HCT116 (cell line): ENCODE results near the gene MEIOB. TPM values are rescaled to one million over a fixed set of nuclear protein-coding genes. Genes with fewer than 3 reads are reported as not detected.

Source experiments
- ATAC-seq: fragments of 200-7000 bp; cut with Tn5 transposase; 2 replicates; pipeline ENCODE4 v1.9.1; 2020; ENCODE audit warnings: mild to moderate bottlenecking, moderate library complexity
- BruUV-seq: library from RNA; stranded (reverse); fragments of 400-500 nt; replicated peaks from 2 replicates; lab custom pipeline; 2021; lab: Mats Ljungman, UMichigan
- CTCF ChIA-PET: fragments of 300-600 bp; sonication (Branson Sonifier 250); formaldehyde crosslinking; loops from one replicate; lab custom pipeline; 2021; ENCODE audit warnings: antibody characterized with exemption; lab: Charles Lee
- POLR2A ChIA-PET: fragments of 300-600, 350-600 bp; sonication (Branson Sonifier 250); formaldehyde crosslinking; loops from one replicate; lab custom pipeline; 2021; ENCODE audit warnings: antibody characterized with exemption; lab: Charles Lee
- RAD21 ChIA-PET, 2 experiments: fragments of 300-600 bp; sonication (Branson Sonifier 250); formaldehyde crosslinking; loops; one replicate each; lab custom pipeline; 2023; ENCODE audit warnings: low total read pairs in 2 of 2; ENCODE audit not compliant: uncharacterized antibody in 2 of 2, unreplicated experiment in 2 of 2, low non-redundant PET in 1 of 2; lab: Charles Lee
- DNase-seq: peaks from one replicate; pipeline ENCODE4 v3.0.0-alpha.2; 2010; ENCODE audit warnings: low read depth, low spot score
- H2AFZ ChIP-seq: fragments of 200-600 bp; shearing (Covaris generic), sonication (generic); 2 replicates; pipeline ENCODE4 v1.6.1; 2017; ENCODE audit warnings: low read depth, mixed run types, mixed read lengths, antibody characterized with exemption, low read length; ENCODE audit not compliant: poor library complexity, severe bottlenecking
- H3K27ac ChIP-seq: 2 replicates; pipeline ENCODE4 v1.5.1; 2012; ENCODE audit warnings: low read depth, low read length
- H3K27me3 ChIP-seq: fragments of 200-600 bp; sonication (generic); 2 replicates; pipeline ENCODE4 v1.6.1; 2016; ENCODE audit warnings: mixed run types, low read length, mixed read lengths; ENCODE audit not compliant: insufficient read depth
- H3K36me3 ChIP-seq, 2 experiments: fragments of 200-500 bp in 1 of 2; fragments of 200-600 bp in 1 of 2; sonication (Bioruptor generic) in 1 of 2; sonication (generic) in 1 of 2; 2 replicates each; pipeline versions ENCODE4 v1.5.1 to v1.6.1; 2014 to 2016; ENCODE audit warnings: low read length in 2 of 2, inconsistent platforms in 1 of 2, mixed read lengths in 1 of 2, mixed run types in 1 of 2; ENCODE audit not compliant: insufficient read depth in 2 of 2, control insufficient read depth in 1 of 2
- H3K4me1 ChIP-seq, 2 experiments: fragments of 200-600 bp in 1 of 2; sonication (generic) in 1 of 2; 2 replicates each; pipeline versions ENCODE4 v1.5.1 to v1.6.1; 2012 to 2017; ENCODE audit warnings: low read length in 2 of 2, inconsistent platforms in 1 of 2, mild to moderate bottlenecking in 1 of 2, mixed read lengths in 1 of 2, mixed run types in 1 of 2, moderate library complexity in 1 of 2; ENCODE audit not compliant: insufficient read depth in 2 of 2, control insufficient read depth in 1 of 2
- H3K4me2 ChIP-seq: fragments of 200-600 bp; sonication (generic); 2 replicates; pipeline ENCODE4 v1.6.1; 2017; ENCODE audit warnings: mixed run types, low read length, mixed read lengths
- H3K4me3 ChIP-seq, 2 experiments: fragments of 200-600 bp in 1 of 2; sonication (generic) in 1 of 2; replicated peaks in 1 of 2; 2 replicates each; pipeline ENCODE4 v1.5.1; 2011 to 2016; ENCODE audit warnings: low read length in 2 of 2, control low read depth in 1 of 2, low read depth in 1 of 2, mild to moderate bottlenecking in 1 of 2, mixed read lengths in 1 of 2, mixed run types in 1 of 2
- H3K79me2 ChIP-seq: fragments of 200-600 bp; sonication (generic); 2 replicates; pipeline ENCODE4 v1.6.1; 2017; ENCODE audit warnings: mild to moderate bottlenecking, mixed run types, low read length, moderate library complexity, mixed read lengths; ENCODE audit not compliant: insufficient read depth
- H3K9ac ChIP-seq: fragments of 200-600 bp; sonication (generic); 2 replicates; pipeline ENCODE4 v1.6.1; 2016; ENCODE audit warnings: low read length, mixed read lengths
- H3K9me2 ChIP-seq: fragments of 200-600 bp; sonication (generic), shearing (Covaris generic); 2 replicates; pipeline ENCODE4 v1.6.1; 2017; ENCODE audit warnings: mixed run types, mild to moderate bottlenecking, moderate library complexity; ENCODE audit not compliant: insufficient read depth
- H3K9me3 ChIP-seq, 2 experiments: fragments of 200-500 bp in 1 of 2; fragments of 200-600 bp in 1 of 2; sonication (Bioruptor generic) in 1 of 2; sonication (generic) in 1 of 2; 2 replicates each; pipeline ENCODE4 v1.6.1; 2014 to 2017; ENCODE audit warnings: low read length in 2 of 2, mixed read lengths in 2 of 2, inconsistent platforms in 1 of 2, low read depth in 1 of 2, mild to moderate bottlenecking in 1 of 2, mixed run types in 1 of 2, moderate library complexity in 1 of 2; ENCODE audit not compliant: control insufficient read depth in 1 of 2, insufficient read depth in 1 of 2
- H4K20me1 ChIP-seq: fragments of 200-600 bp; sonication (generic), shearing (Covaris generic); 2 replicates; pipeline ENCODE4 v1.6.1; 2017; ENCODE audit warnings: mixed run types, mild to moderate bottlenecking, moderate library complexity; ENCODE audit not compliant: insufficient read depth
- CEBPB ChIP-seq: IDR thresholded peaks from 2 replicates; pipeline ENCODE4 v1.6.1; 2012; ENCODE audit warnings: low read depth
- ELF1 ChIP-seq: IDR thresholded peaks from 2 replicates; pipeline ENCODE4 v1.6.1; 2012; ENCODE audit warnings: low read depth, borderline replicate concordance
- EZH2phosphoT487 ChIP-seq: fragments of 200-600 bp; IDR thresholded peaks from 2 replicates; pipeline ENCODE4 v1.6.1; 2018; ENCODE audit warnings: antibody characterized with exemption, borderline replicate concordance
- FOSL1 ChIP-seq: IDR thresholded peaks from 2 replicates; pipeline ENCODE4 v1.6.1; 2012; ENCODE audit warnings: low read depth
- JUND ChIP-seq: IDR thresholded peaks from 2 replicates; pipeline ENCODE4 v1.6.1; 2012
- MAX ChIP-seq: IDR thresholded peaks from 2 replicates; pipeline ENCODE4 v1.6.1; 2012
- POLR2A ChIP-seq: IDR thresholded peaks from 2 replicates; pipeline ENCODE4 v1.7.0; 2011; ENCODE audit warnings: borderline replicate concordance; ENCODE audit not compliant: insufficient read depth, insufficient read length; ENCODE audit errors: extremely low read depth
- RAD21 ChIP-seq: IDR thresholded peaks from 2 replicates; pipeline ENCODE4 v1.6.1; 2012; ENCODE audit warnings: low read depth, mild to moderate bottlenecking
- REST ChIP-seq: IDR thresholded peaks from 2 replicates; pipeline ENCODE4 v1.6.1; 2012; ENCODE audit warnings: low read depth
- SIN3A ChIP-seq: IDR thresholded peaks from 2 replicates; pipeline ENCODE4 v1.6.1; 2012; ENCODE audit warnings: low read depth
- SP1 ChIP-seq: IDR thresholded peaks from 2 replicates; pipeline ENCODE4 v1.6.1; 2012; ENCODE audit warnings: low read depth
- SRF ChIP-seq: IDR thresholded peaks from 2 replicates; pipeline ENCODE4 v1.6.1; 2012; ENCODE audit warnings: low read depth
- YY1 ChIP-seq: IDR thresholded peaks from 2 replicates; pipeline ENCODE4 v1.6.1; 2011; ENCODE audit warnings: low read length, low read depth, moderate library complexity, mild to moderate bottlenecking; ENCODE audit not compliant: insufficient replicate concordance; ENCODE audit errors: extremely low read depth
- intact Hi-C: fragments of 100-400 bp; cut with micrococcal nuclease; formaldehyde crosslinking; loops from 2 replicates; pipeline ENCODE4 v1.10.0; 2022
- total RNA-seq: library from RNA; stranded (reverse); gene quantifications from one replicate; pipeline ENCODE4 v1.2.1, GENCODE V29; 2021; ENCODE audit not compliant: unreplicated experiment
- TF ChIP-seq, protein P1 (sequence below): IDR thresholded peaks from 2 replicates; pipeline ENCODE4 v1.6.1; 2012

MEIOB gene
- total RNA-seq, 1 experiment from 2014 or later: 0.59 TPM

DNA sequence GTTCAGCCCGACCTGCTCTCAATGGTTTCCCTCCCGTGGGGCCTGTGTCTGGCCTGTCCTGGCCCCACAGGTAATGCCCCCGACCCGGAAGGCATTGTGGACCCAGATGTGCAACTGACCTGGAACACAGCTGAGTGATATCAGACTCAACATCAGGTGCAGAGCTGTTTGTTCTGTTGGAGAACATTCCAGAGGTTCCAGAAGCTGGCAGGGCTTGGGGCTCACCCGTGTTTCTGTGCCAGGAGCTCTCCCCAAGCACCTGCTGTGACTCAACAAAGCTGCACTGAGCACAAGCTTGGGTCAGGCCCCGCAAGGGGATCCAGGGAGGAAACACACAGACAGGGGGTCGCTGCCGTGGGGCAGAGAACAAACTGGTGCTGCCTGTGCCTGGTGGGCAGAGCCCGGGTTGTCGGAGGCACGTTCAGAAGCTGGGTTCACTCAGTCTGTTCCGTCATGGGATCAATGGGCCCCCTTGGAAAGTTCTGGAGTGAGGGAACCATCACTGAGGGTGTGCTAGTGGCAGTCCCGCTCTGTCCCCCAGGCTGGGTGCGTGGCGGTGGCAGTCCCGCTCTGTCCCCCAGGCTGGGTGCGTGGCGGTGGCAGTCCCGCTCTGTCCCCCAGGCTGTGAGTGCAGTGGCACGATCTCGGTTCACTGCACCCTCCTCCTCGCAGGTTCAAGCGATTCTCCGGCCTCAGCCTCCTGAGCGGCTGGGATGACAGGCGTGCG, 24.1 kb upstream of the MEIOB start:
- CTCF ChIA-PET: no interaction called here
- no peak overlapping the region for H3K4me2 ChIP-seq
- H3K9me2 ChIP-seq: no peaks in the 10 kb centered on the region
- no peaks in the 10 kb centered on the region for H3K79me2 ChIP-seq
- DNase-seq: no peak
- RAD21 ChIA-PET: no interaction called here
- POLR2A ChIA-PET: no interaction called here
- no peak overlapping the region for H3K27ac ChIP-seq
- ATAC-seq: no peak
- no TSS peak for BruUV-seq
- TF ChIP-seq, protein P1, sequence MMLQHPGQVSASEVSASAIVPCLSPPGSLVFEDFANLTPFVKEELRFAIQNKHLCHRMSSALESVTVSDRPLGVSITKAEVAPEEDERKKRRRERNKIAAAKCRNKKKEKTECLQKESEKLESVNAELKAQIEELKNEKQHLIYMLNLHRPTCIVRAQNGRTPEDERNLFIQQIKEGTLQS: no peak
- no peak for TF ChIP-seq FOSL1
- TF ChIP-seq JUND: no peak
- no peak for TF ChIP-seq SRF
- no peak for TF ChIP-seq RAD21
- no peak for TF ChIP-seq ELF1
- no peak for TF ChIP-seq MAX
- TF ChIP-seq CEBPB: no peak
- no peak for TF ChIP-seq YY1
- TF ChIP-seq REST: no peak
- no peak for TF ChIP-seq SP1
- TF ChIP-seq SIN3A: no peak
- TF ChIP-seq POLR2A: no peak
- no peak for TF ChIP-seq EZH2phosphoT487
- H2AFZ ChIP-seq: no peak overlapping the region
- peaks cover 2 to 10% of the 10 kb centered on the region in 2 experiments; a peak in 2 of 4 replicates for H3K4me1 ChIP-seq
- intact Hi-C loops: no loop called here
- no peak overlapping the region for H3K9ac ChIP-seq
- H3K9me3 ChIP-seq: no peaks in the 10 kb centered on the region
- H3K36me3 ChIP-seq: no peaks in the 10 kb centered on the region
- H3K4me3 ChIP-seq: no peak overlapping the region
- peaks cover 6% of the 10 kb centered on the region; the same call in 1 of the 2 replicates for H3K27me3 ChIP-seq
- H4K20me1 ChIP-seq: no peaks in the 10 kb centered on the region
